ENCODE measurements around the gene CDH23.

Gene CDH23

GRCh38 chr10:71511206-71511605, 114.5 kb downstream of the CDH23 start:
- H3K4me3 ChIP-seq (ENCODE audit: low read depth, low read length) = no peak overlapping the region
- ChIA-PET CTCF (no interaction called here), POLR2A (no interaction called here)
- DNase-seq (ENCODE audit: low read depth, low spot score) = no peak
- TF ChIP-seq CTCF (IDR thresholded peaks at IDR 0.05; ENCODE audit: insufficient read depth, low read length, missing control alignments) = no peak

- no peak overlapping the region for H3K4me3 ChIP-seq (ENCODE audit: low read depth, low read length)
- ChIA-PET CTCF (no interaction called here), POLR2A (no interaction called here)
- no peak for DNase-seq (ENCODE audit: low read depth, low spot score)
- TF ChIP-seq CTCF (IDR thresholded peaks at IDR 0.05; ENCODE audit: insufficient read depth, low read length, missing control alignments) = no peak
These were observed 115.6 kb downstream of the CDH23 start for GRCh38 chr10:71512312-71512711.

DNA sequence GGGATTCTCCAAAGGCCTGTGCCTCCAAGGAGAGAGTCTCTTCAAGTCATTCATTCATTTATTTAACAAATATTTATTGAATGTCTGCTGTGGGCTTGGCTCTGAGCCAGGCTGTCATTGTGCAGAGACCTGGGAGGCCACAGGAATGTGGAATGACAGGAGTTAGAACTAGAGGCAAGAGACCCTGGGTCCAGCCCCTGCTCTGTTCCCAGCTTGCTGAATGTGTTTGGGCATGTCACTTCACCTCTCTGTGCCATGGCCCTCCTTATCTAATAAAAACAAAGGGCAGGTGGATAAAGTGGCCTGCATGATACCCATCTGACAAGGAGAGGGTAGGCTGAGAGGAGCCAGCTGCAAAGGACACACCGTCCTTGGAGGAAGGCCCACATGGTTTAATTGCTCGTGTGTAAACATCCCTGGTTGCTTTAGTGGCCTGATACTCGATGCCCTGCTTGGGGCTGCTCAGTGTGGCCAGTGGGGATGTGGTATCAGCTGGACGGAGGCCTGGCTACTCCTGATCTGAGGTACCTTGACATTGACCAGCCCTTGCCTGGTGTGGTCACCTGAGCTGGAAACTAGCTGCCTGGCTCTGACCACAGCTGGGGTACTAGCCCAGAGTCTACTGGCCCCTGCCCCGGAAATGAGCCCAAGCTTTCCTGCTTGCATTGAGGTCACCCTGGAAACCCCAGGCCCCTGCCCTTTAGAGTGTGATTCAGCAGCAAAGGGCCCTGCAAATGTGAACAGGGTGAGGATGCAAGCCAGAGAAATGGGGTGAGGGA, 116.2 kb downstream of the CDH23 start:
- CTCF ChIA-PET = no interaction called here
- TF ChIP-seq CTCF (IDR thresholded peaks at IDR 0.05; ENCODE audit: insufficient read depth, low read length, missing control alignments) = no peak
- no peak for DNase-seq (ENCODE audit: low read depth, low spot score)
- no peak overlapping the region for H3K4me3 ChIP-seq (ENCODE audit: low read depth, low read length)
- POLR2A ChIA-PET = no interaction called here

DNA sequence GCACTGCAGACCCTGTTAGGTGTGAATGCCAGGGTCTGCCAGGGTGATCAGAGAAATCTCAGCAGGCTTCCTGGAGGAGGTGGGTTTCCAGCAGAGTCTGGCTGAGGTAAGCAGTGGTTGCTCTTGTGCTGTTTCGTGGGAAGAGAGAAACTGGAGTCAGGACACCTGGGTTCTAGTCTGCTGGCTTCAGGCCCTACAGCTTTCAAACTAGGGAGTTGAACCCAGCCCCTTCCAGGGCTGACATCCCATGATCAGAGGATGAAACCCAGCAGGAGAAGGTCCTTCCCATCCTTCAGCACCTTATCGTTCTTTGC, 116.8 kb downstream of the CDH23 start:
- no peak for DNase-seq (ENCODE audit: low read depth, low spot score)
- ChIA-PET CTCF (no interaction called here), POLR2A (no interaction called here)
- TF ChIP-seq CTCF (IDR thresholded peaks at IDR 0.05; ENCODE audit: insufficient read depth, low read length, missing control alignments) = no peak
- no peak overlapping the region for H3K4me3 ChIP-seq (ENCODE audit: low read depth, low read length)

DNA sequence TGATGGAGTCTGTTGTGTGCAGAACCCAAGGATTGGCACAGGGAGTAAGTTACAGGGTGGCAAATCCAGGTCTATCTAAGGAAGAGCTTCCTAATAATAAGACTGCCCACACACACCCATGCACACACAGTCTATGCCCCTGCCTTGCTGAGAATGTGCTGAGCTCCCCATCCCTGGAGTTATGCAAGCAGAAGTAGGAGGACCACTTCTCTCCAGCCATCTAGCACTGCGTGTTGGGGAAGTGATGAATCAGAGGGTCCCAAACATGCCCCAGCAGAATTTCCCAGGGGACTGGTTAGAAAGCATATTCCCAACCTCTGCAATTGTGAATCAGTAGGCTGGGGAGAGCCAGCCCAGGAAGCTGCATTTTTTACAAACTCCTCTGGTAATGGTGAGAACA, 117.2 kb downstream of the CDH23 start:
- ChIA-PET POLR2A (no interaction called here), CTCF (no interaction called here)
- no peak overlapping the region for H3K4me3 ChIP-seq (ENCODE audit: low read depth, low read length)
- no peak for TF ChIP-seq CTCF (IDR thresholded peaks at IDR 0.05; ENCODE audit: insufficient read depth, low read length, missing control alignments)
- no peak for DNase-seq (ENCODE audit: low read depth, low spot score)

- ChIA-PET POLR2A (no interaction called here), CTCF (interaction anchor here (1.1 kb wide), 1 partner anchor 94 kb away, joined by 3 read pairs; no protein-coding TSS in a partner anchor)
- no peak overlapping the region for H3K4me3 ChIP-seq (ENCODE audit: low read depth, low read length)
- no peak for TF ChIP-seq CTCF (IDR thresholded peaks at IDR 0.05; ENCODE audit: insufficient read depth, low read length, missing control alignments)
- no peak for DNase-seq (ENCODE audit: low read depth, low spot score)
These were observed 118.9 kb downstream of the CDH23 start for GRCh38 chr10:71515531-71516172.
